GM08714 (cell line): ENCODE data around the gene TDRD3.

Source experiments
- H3K4me3 ChIP-seq: fragments of 200-500 bp; sonication (Bioruptor generic); 2 replicates; pipeline ENCODE4 v1.5.1; 2014; ENCODE audit warnings: mild to moderate bottlenecking, low read length, inconsistent platforms
- ZNF274 ChIP-seq: IDR thresholded peaks from 2 replicates; pipeline ENCODE4 v1.6.1; 2012; ENCODE audit warnings: mild to moderate bottlenecking, low read depth, low read length

The TDRD3 gene

GRCh38 chr13:60608954-60609353 is 211.9 kb downstream of the TDRD3 start:
- no peak for TF ChIP-seq ZNF274
- H3K4me3 ChIP-seq = no peak overlapping the region

GRCh38 chr13:60611523-60611922 is 214.5 kb downstream of the TDRD3 start:
- TF ChIP-seq ZNF274 = no peak
- H3K4me3 ChIP-seq = no peak overlapping the region

GRCh38 chr13:60612593-60612992 is 215.6 kb downstream of the TDRD3 start:
- no peak overlapping the region for H3K4me3 ChIP-seq
- no peak for TF ChIP-seq ZNF274

GRCh38 chr13:60613080-60613479 is 216.1 kb downstream of the TDRD3 start:
- no peak for TF ChIP-seq ZNF274
- H3K4me3 ChIP-seq = no peak overlapping the region

- TF ChIP-seq ZNF274 = no peak
- H3K4me3 ChIP-seq = no peak overlapping the region
Measured at GRCh38 chr13:60617991-60618733, 221.1 kb downstream of the TDRD3 start.

- no peak overlapping the region for H3K4me3 ChIP-seq
- no peak for TF ChIP-seq ZNF274
Measured at GRCh38 chr13:60619461-60619860, 222.4 kb downstream of the TDRD3 start.

GRCh38 chr13:60620611-60621395 is 223.8 kb downstream of the TDRD3 start:
- no peak overlapping the region for H3K4me3 ChIP-seq
- TF ChIP-seq ZNF274 = no peak

- no peak for TF ChIP-seq ZNF274
- no peak overlapping the region for H3K4me3 ChIP-seq
Measured at GRCh38 chr13:60623151-60623550, 226.1 kb downstream of the TDRD3 start.
